GM23248 (cell line): Measurements from ENCODE around the gene CGNL1. TPM values are rescaled to one million over a fixed set of nuclear protein-coding genes. Genes with fewer than 3 reads are reported as not detected.

Experiments
- DNase-seq: peaks from one replicate; pipeline ENCODE4 v3.0.0-alpha.2; 2015
- H2AFZ ChIP-seq: fragments of 200-600 bp; sonication (generic); 2 replicates; pipeline ENCODE4 v1.6.1; 2016; ENCODE audit warnings: antibody characterized with exemption
- H3F3A ChIP-seq: fragments of 200-600 bp; sonication (generic); 2 replicates; pipeline ENCODE4 v1.6.1; 2016; ENCODE audit warnings: mild to moderate bottlenecking, antibody characterized with exemption, mixed run types; ENCODE audit not compliant: insufficient read depth
- H3K27ac ChIP-seq: fragments of 200-600 bp; sonication (generic); 2 replicates; pipeline ENCODE4 v1.5.1; 2016; ENCODE audit warnings: mild to moderate bottlenecking
- H3K27me3 ChIP-seq: fragments of 200-600 bp; sonication (generic); replicated peaks from 2 replicates; pipeline ENCODE4 v1.6.1; 2016; ENCODE audit warnings: mild to moderate bottlenecking; ENCODE audit not compliant: insufficient read depth
- H3K36me3 ChIP-seq: fragments of 200-600 bp; sonication (generic); 2 replicates; pipeline ENCODE4 v1.6.1; 2016; ENCODE audit warnings: low read depth, mild to moderate bottlenecking
- H3K4me1 ChIP-seq: fragments of 200-600 bp; sonication (generic); 2 replicates; pipeline ENCODE4 v1.6.1; 2016; ENCODE audit warnings: mild to moderate bottlenecking; ENCODE audit not compliant: insufficient read depth
- H3K4me2 ChIP-seq: fragments of 200-600 bp; sonication (generic); one replicate; pipeline ENCODE4 v1.6.1; 2016; ENCODE audit warnings: mild to moderate bottlenecking; ENCODE audit not compliant: unreplicated experiment
- H3K4me3 ChIP-seq: fragments of 200-600 bp; sonication (generic); 2 replicates; pipeline ENCODE4 v1.5.1; 2016; ENCODE audit warnings: mild to moderate bottlenecking
- H3K79me2 ChIP-seq: fragments of 200-600 bp; sonication (generic); 2 replicates; pipeline ENCODE4 v1.6.1; 2016; ENCODE audit warnings: mild to moderate bottlenecking; ENCODE audit not compliant: insufficient read depth
- H3K9ac ChIP-seq: fragments of 200-600 bp; sonication (generic); 2 replicates; pipeline ENCODE4 v1.6.1; 2016; ENCODE audit warnings: mild to moderate bottlenecking
- H3K9me2 ChIP-seq: fragments of 200-600 bp; sonication (generic); 2 replicates; pipeline ENCODE4 v1.6.1; 2016; ENCODE audit warnings: mixed run types, mild to moderate bottlenecking, moderate library complexity; ENCODE audit not compliant: insufficient read depth
- H3K9me3 ChIP-seq: fragments of 200-600 bp; sonication (generic); one replicate; pipeline ENCODE4 v1.6.1; 2017; ENCODE audit warnings: low read depth
- H4K20me1 ChIP-seq: fragments of 200-600 bp; sonication (generic); 2 replicates; pipeline ENCODE4 v1.6.0; 2016; ENCODE audit not compliant: insufficient read depth
- EZH2 ChIP-seq: fragments of 200-600 bp; sonication (generic); IDR thresholded peaks from 2 replicates; pipeline ENCODE4 v1.6.1; 2018; ENCODE audit warnings: antibody characterized with exemption, mild to moderate bottlenecking; ENCODE audit not compliant: insufficient read depth, poor library complexity, severe bottlenecking
- EZH2phosphoT487 ChIP-seq: fragments of 200-600 bp; sonication (generic); IDR thresholded peaks from 2 replicates; pipeline ENCODE4 v1.6.1; 2018; ENCODE audit warnings: antibody characterized with exemption, moderate library complexity, mild to moderate bottlenecking, low read depth; ENCODE audit not compliant: insufficient read depth
- WGBS, 2 experiments: methylation state at CpG; one replicate each; pipeline ENCODE4 v1.1.6; 2015 to 2017; ENCODE audit warnings: low lambda C conversion rate in 2 of 2, low coverage in 1 of 2; ENCODE audit errors: missing lambda C conversion rate in 2 of 2; 5-methylcytosine and 5-hydroxymethylcytosine counted together
- in situ Hi-C: fragments of 300-500 bp; cut with MboI; formaldehyde crosslinking; loops from 2 replicates; pipeline ENCODE4 v1.15.0; 2020
- polyA plus RNA-seq: library from polyadenylated mRNA; unstranded; fragments of >200 nt; fragmentation: Nextera tagmentation; extraction: Ambion mirVana; gene quantifications from 2 replicates; pipeline ENCODE4 v1.2.1, GENCODE V29; 2016
- total RNA-seq: library from RNA; depleted of rRNA; stranded (reverse); fragments of >200 nt; shearing (Covaris generic); gene quantifications from 2 replicates; pipeline ENCODE4 v1.2.3, GENCODE V29; 2014

CGNL1 gene
- total and polyA plus RNA-seq, 2 experiments from 2014 or later, result 0.11 TPM

DNA sequence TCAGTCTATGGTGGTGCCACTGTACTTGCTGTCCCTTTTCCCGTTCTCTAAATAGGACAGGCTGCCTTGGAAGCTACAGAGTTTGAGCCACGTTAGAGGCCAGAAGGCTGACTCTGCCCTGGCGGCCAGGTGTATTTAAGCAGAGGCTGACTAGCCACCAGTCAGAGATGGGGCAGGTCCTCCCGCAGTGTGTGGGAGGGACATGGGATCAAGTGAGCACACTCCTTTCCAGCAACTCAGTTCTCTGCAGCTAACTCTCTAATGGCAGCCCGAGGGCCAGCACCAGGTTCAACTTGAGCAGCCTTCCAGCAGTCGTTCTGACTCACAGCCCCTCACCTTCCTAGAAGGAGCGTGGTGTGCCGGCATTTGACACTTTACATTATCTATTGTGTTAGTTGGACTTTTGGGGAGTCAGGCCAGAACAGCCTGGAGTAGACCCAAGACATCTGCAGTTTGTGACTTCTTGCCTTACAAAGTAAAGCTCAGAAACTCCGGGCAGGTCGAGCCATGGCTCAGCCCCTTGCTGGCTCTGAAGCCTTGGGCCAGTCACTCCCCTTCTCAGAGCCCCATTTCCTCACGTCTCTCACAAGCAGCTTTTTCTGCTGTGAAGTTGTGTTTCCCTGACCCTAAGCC is 168.7 kb downstream of the CGNL1 start:
- 56 to 63% methylated on average over 11 of the region's 11 CpGs for WGBS, 2 experiments
- no peak overlapping the region for H3K27ac ChIP-seq
- in situ Hi-C loops, result loop anchor here (25.0 kb wide), 1 partner anchor 1058 kb away; no protein-coding TSS in a partner anchor

DNA sequence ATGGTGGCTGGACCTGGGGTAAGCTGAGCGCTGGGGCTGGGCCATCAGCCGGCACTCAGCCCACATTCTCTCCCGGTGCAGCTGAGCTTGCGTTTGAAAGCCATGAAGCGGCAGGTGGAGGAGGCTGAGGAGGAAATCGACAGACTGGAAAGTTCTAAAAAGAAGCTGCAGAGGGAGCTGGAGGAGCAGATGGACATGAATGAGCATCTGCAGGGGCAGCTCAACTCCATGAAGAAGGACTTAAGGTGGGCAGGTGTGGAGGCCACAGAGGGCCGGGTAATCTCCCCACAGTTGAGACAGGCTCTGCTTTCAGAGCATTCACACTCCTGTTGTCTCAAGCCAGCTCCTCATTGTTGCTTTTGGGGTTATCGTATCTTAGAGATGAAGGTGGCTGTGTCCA is 169.7 kb downstream of the CGNL1 start:
- DNase-seq, result no peak
- no peak for TF ChIP-seq EZH2phosphoT487
- no peak for TF ChIP-seq EZH2
- Histone ChIP-seq H3F3A (no peaks in the 10 kb centered on the region), H3K9ac (no peak overlapping the region), H4K20me1 (no peaks in the 10 kb centered on the region), H3K36me3 (no peaks in the 10 kb centered on the region), H3K4me3 (no peak overlapping the region), H3K27me3 (no peaks in the 10 kb centered on the region; the same call in none of the 2 replicates), H3K27ac (no peak overlapping the region), H2AFZ (no peak overlapping the region), H3K9me3 (no peaks in the 10 kb centered on the region), H3K4me2 (no peak overlapping the region), H3K9me2 (no peaks in the 10 kb centered on the region), H3K79me2 (no peaks in the 10 kb centered on the region), H3K4me1 (peaks cover 6% of the 10 kb centered on the region)
- in situ Hi-C loops, result loop anchor here (25.0 kb wide), 1 partner anchor 1059 kb away; no protein-coding TSS in a partner anchor
- 76 to 77% methylated on average over 8 of the region's 8 CpGs for WGBS, 2 experiments

More for the DNA sequence above, 168.7 kb downstream of the CGNL1 start:
- H4K20me1 ChIP-seq, result no peaks in the 10 kb centered on the region
- no peaks in the 10 kb centered on the region for H3K9me3 ChIP-seq
- no peaks in the 10 kb centered on the region for H3K79me2 ChIP-seq
- H3K9ac ChIP-seq, result no peak overlapping the region
- no peaks in the 10 kb centered on the region for H3F3A ChIP-seq
- H3K36me3 ChIP-seq, result no peaks in the 10 kb centered on the region
- H3K9me2 ChIP-seq, result no peaks in the 10 kb centered on the region
- no peak for DNase-seq
- TF ChIP-seq EZH2, result no peak
- TF ChIP-seq EZH2phosphoT487, result no peak
- no peaks in the 10 kb centered on the region; the same call in none of the 2 replicates for H3K27me3 ChIP-seq
- no peak overlapping the region for H3K4me2 ChIP-seq
- no peak overlapping the region for H3K4me3 ChIP-seq
- H2AFZ ChIP-seq, result no peak overlapping the region
- no peaks in the 10 kb centered on the region for H3K4me1 ChIP-seq

DNA sequence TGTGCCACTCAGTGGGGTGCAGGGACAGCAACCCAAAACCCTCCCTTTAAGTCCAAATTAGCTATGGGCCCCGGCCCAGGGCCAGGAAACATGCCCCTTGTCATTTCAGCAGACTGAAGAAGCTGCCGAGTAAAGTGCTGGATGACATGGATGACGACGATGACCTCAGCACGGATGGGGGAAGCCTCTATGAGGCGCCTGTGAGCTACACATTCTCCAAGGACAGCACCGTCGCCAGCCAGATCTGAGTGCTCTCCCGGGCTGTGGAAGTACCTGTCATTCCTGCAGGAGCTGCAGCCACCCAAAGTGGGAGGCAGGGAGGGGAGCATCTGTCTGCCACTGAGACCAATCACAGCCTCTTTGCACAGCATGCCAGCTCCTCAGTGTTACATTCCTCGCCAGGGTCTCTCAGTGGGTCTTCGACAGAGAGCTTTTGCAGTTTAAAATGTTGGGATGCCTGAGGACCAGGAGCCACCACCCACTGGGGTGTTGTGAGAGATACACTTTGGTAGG is 171.0 kb downstream of the CGNL1 start:
- no peaks in the 10 kb centered on the region for H3K9me2 ChIP-seq
- H3K9me3 ChIP-seq, result no peaks in the 10 kb centered on the region
- no peaks in the 10 kb centered on the region for H3K79me2 ChIP-seq
- H3K4me1 ChIP-seq, result peaks cover 19% of the 10 kb centered on the region
- WGBS, 2 experiments, result 78 to 84% methylated on average over 11 of the region's 11 CpGs
- no peak overlapping the region for H3K4me3 ChIP-seq
- no peaks in the 10 kb centered on the region for H3K36me3 ChIP-seq
- no peaks in the 10 kb centered on the region for H4K20me1 ChIP-seq
- no peaks in the 10 kb centered on the region; the same call in 1 of the 2 replicates for H3F3A ChIP-seq
- in situ Hi-C loops, result loop anchor here (25.0 kb wide), 1 partner anchor 1060 kb away; no protein-coding TSS in a partner anchor
- H2AFZ ChIP-seq, result no peak overlapping the region
- no peak overlapping the region for H3K9ac ChIP-seq
- no peaks in the 10 kb centered on the region; the same call in none of the 2 replicates for H3K27me3 ChIP-seq
- no peak overlapping the region for H3K4me2 ChIP-seq
- no peak for DNase-seq
- TF ChIP-seq EZH2phosphoT487 (no peak), EZH2 (no peak)
- no peak overlapping the region for H3K27ac ChIP-seq

DNA sequence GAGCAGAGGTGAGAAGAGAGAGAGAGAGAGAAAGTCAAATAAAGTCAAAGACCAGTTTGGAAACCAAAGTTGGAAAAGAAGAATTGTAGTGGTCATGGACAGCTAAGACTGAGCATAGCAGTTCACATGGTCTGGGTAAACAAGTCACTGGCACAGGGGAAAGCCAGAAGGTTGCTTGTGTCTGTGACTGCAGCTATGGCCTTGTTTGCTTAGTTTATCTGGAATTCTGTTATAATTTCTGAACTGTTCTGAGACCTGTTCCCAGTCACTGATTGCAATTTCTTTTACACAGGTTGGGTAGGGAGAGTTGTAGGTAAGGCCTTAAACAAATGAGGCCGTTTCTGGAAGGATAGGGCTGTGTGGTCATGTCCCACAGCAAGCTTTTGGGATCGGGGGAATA is 172.0 kb downstream of the CGNL1 start:
- Histone ChIP-seq H3K9ac (no peak overlapping the region), H3K27ac (no peak overlapping the region), H3K4me3 (no peak overlapping the region), H3K4me1 (peaks cover 19% of the 10 kb centered on the region), H3K4me2 (no peak overlapping the region), H3K36me3 (no peaks in the 10 kb centered on the region), H3F3A (no peaks in the 10 kb centered on the region; the same call in 1 of the 2 replicates), H4K20me1 (no peaks in the 10 kb centered on the region), H3K9me3 (no peaks in the 10 kb centered on the region), H2AFZ (no peak overlapping the region), H3K79me2 (no peaks in the 10 kb centered on the region), H3K27me3 (no peaks in the 10 kb centered on the region; the same call in none of the 2 replicates), H3K9me2 (no peaks in the 10 kb centered on the region)
- DNase-seq, result no peak
- in situ Hi-C loops, result loop anchor here (25.0 kb wide), 1 partner anchor 1061 kb away; no protein-coding TSS in a partner anchor
- 35 to 46% methylated on average over 2 of the region's 2 CpGs for WGBS, 2 experiments
- TF ChIP-seq EZH2phosphoT487 (no peak), EZH2 (no peak)
